GM18951 (cell line): ENCODE measurements around the gene CXCR3.
"Not testable (repeated sequence)": the region's sequence is repeated elsewhere in the genome, so short reads cannot be mapped to it uniquely, and the experiment has no call there.

Experiments
- POLR2A ChIP-seq: IDR thresholded peaks from 4 replicates; pipeline ENCODE4 v1.6.1; 2011; ENCODE audit warnings: mild to moderate bottlenecking; ENCODE audit not compliant: insufficient read length, insufficient read depth; ENCODE audit errors: extremely low read depth
- in situ Hi-C: fragments of 300-500 bp; cut with MboI; formaldehyde crosslinking; loops from one replicate; pipeline ENCODE4 v1.12.0; 2022; ENCODE audit warnings: low sequenced_read_pairs, mixed read lengths, inconsistent platforms; ENCODE audit not compliant: unreplicated experiment

The CXCR3 gene

GRCh38 chrX:71657267-71657666 is 39.0 kb upstream of the CXCR3 start:
- no peak for TF ChIP-seq POLR2A
- in situ Hi-C loops: no loop called here

DNA sequence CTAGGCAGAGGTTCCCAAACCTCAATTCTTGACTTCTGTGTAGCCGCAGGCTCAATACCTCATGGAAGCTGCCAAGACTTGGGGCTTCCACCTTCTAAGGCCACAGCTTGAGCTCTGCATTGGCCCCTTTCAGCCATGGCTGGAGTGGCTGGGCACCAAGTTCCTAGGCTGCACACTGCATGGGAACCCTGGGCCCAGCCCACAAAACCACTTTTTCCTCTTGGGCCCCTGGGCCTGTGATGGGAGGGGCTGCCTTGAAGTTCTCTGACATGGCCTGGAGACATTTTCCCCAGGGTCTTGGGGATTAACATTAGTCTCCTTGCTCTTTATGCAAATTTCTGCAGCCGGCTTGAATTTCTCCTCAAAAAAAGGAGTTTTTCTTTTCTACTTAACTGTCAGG is 35.0 kb upstream of the CXCR3 start:
- in situ Hi-C loops: no loop called here
- no peak for TF ChIP-seq POLR2A

DNA sequence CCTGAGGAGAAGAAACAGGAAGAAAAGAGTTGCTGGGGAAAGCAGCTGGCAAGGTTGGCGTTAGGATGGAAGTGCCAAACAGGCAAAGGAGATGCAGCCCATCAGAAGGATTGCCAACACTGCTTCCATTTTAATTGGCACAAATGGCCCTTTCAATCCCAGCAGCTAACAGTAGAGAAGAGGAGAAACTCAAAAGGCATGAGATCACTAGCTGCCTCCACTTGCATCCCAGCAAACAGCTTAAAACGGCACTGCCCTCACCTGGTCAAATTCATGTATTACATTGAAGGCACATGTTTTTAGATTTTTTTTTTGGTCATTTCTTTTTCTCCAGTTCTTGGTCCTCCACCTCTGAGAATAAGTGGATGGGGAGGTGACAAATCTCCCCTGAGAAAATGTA is 34.1 kb upstream of the CXCR3 start:
- in situ Hi-C loops: no loop called here
- TF ChIP-seq POLR2A: no peak

GRCh38 chrX:71650333-71650969 is 32.1 kb upstream of the CXCR3 start:
- in situ Hi-C loops: no loop called here

GRCh38 chrX:71644406-71644805 is 26.1 kb upstream of the CXCR3 start:
- in situ Hi-C loops: not testable (repeated sequence)

More at GRCh38 chrX:71650333-71650969, 32.1 kb upstream of the CXCR3 start:
- TF ChIP-seq POLR2A: no peak

DNA sequence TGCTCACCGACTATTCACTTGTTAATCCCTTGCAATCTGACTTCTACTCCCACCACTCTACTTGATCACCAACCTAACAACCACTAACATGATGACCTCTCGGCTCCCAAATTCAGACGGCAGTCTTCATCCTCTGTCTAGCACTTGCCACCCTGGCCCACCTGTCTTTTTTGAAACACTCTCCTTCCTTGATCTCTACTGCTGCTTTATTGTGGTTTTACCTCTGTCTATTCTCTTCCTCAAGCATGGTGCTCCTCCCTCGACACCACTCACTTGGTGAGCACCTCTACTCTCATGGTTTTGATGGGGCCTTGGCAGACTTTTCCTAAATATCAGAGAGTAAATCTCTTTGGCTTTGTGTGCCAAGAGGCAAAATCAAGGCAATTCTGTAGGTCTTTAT is 21.7 kb upstream of the CXCR3 start:
- in situ Hi-C loops: no loop called here

GRCh38 chrX:71638409-71638808 is 20.1 kb upstream of the CXCR3 start:
- no peak for TF ChIP-seq POLR2A
- in situ Hi-C loops: no loop called here

More for the DNA sequence above, 21.7 kb upstream of the CXCR3 start:
- no peak for TF ChIP-seq POLR2A

DNA sequence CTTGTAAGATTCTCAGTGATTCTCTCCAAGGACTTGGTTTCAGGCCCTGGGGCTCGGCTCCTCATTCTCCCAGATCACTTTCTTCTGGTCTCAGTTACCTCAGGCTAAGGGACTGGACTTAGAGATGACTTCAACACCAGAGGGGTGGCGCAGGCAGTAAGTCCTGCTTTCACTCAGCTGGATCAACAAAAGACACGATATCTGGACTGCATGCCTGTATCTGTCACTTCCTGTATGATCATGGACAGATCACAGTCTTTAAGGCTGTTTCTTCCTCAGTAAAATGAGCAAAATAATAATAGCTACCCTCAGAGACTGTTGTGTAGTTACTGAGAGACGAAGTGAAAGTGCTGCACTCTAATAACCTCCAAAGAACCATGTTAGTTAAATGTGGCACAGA is 19.5 kb upstream of the CXCR3 start:
- in situ Hi-C loops: no loop called here
- no peak for TF ChIP-seq POLR2A

GRCh38 chrX:71637253-71637618 is 18.9 kb upstream of the CXCR3 start:
- no peak for TF ChIP-seq POLR2A

DNA sequence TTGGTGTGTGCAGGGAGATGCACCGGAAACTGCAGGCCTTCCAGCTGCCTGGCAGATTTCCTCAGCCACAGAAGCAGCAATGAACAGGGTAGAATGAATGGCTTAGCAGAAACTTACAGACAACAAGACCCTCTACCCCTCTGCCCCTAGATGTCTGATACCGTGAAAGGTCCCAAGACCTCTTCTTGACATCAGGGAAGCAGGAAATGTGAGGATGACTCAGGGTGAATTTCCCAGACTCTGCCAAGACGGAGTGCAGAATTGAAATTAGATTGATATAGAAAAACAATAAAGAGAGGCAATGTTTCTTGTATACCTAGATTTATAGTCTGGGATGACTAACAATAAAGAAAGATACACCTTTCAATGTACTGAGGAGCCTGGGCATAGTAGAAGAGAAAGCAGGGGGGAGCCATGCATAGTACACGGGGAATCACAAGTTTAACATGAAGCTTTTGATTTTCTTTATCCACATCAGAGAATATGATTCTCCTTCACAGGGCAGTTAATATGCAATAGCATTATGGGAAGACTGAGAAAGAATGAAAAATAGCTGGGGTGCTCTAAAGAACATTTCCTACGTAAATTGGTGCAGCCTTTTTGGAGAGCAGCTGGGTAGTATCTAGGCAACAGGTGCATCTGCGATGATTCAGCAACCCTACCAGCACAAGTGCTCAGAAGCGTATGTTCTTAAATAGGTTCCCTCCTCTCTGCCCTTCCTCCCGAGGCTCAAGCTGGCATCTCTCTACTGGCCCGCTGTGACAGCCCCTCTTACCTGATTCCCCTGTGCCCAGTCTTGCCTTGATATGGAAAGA is 18.3 kb upstream of the CXCR3 start:
- no peak for TF ChIP-seq POLR2A
- in situ Hi-C loops: no loop called here

More at GRCh38 chrX:71637253-71637618, 18.9 kb upstream of the CXCR3 start:
- in situ Hi-C loops: no loop called here

DNA sequence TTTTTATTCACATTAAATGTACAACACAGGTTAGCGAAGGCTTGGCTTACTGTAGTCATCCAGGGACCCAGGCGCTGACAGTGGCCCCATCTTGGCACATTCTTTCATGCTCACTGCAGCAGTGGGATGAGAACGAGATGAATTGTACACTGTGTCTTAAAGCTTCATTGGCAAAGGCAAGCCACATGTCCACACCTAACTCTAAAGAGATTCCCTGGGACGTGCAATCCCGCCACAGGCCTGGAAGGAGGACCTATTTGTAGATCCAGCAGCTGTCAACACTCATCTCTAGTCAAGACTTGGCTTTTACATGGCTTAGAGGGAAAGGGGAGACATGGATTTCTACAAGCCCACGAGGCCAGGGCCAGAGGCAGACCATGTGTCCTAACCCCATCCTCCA is 16.1 kb upstream of the CXCR3 start:
- in situ Hi-C loops: no loop called here

DNA sequence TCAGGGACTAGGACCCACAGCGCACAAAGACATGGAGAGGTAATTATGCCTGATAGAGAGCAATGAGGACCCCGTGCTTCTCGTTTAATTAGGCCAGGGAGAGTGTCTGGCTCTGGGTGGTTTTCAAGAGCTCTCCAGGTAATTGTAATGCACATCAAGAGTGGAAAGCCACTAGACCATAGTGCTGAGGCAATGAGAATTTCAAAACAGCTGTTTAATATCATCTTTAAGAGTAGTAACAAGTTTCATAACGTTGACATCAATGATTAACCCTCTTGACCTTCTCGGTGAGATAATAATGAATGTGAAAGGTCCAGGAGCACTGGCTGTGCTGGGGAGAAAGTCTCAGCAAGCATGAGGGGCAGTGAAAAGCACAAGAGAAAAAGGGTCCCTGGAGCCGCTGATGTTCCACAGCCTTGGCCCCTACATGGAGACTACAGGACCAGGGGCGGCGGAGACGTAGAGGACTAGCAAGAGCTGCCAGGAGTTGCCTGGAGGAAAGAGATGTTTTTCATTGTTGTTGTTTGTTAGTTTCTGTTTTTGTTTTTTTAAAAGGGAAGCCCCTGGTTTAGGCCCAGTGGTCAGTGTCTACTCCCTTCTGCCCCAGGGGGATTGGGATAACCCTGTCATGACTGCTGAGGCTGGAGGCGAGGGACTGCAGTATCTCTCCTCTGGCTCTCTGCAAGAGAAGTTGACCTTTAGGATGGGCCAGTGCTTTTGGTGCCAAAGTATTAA is 14.8 kb upstream of the CXCR3 start:
- in situ Hi-C loops: no loop called here
- no peak for TF ChIP-seq POLR2A

More for the DNA sequence above, 16.1 kb upstream of the CXCR3 start:
- no peak for TF ChIP-seq POLR2A

- no peak for TF ChIP-seq POLR2A
- in situ Hi-C loops: no loop called here
These were observed 11.2 kb upstream of the CXCR3 start for GRCh38 chrX:71629467-71629866.

GRCh38 chrX:71627588-71628404 is 9.5 kb upstream of the CXCR3 start:
- in situ Hi-C loops: no loop called here
- no peak for TF ChIP-seq POLR2A
